Measurements from ENCODE around the gene C14orf119. TPM values are rescaled to one million over a fixed set of nuclear protein-coding genes. Genes with fewer than 3 reads are reported as not detected.
A peak's percentile ranks its signal among the peaks of the same experiment; 100 is the strongest.

C14orf119 gene
- total RNA-seq, 1 experiment from 2014 or later: 39.6 TPM

DNA sequence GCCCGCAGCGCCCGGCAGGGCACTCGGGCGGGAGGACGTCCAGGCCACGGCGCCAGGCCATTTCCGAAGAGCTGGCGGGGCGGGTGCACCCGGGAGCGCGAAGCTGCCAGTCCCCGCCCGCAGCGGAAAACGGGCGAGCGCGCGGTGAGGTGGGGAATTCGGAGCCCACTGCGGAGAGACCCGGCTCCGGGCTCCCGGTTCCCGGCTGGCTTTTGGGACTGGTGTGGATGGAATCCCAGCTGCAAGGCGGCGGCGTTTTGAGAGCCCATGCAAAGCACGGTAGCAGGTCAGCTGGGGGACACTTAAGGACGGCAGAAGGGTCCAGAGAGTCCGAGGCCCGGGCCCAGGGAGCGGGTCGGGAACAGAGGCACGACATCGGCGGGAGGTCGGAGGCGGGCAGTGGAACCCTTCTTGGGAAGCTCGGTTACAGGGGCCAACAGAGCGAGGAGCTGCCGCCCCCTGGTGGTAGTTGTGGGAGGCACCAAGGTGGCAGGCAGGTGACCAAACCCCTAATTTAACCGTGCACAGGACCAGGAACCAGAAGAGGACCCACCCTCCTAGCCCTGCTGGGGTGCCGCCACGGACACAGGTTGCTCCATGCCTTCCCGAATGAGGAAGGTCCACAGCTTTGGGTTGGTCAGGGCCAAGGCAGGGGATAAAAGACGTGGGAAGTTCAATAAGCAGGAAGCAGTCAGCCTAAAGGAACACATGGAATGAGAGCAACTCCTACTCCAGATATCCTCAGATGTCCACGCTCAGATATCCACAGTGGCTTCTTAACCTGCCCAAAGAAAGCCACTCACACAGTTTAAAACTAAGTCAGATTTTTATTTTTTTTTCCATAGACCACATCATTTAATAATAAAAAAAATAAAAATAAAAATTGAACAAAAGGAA is 37.3 kb upstream of the C14orf119 start:
- Histone ChIP-seq H3K36me3 (ENCODE audit: control insufficient read depth, insufficient read depth, low read length) (peaks cover 13% of the 10 kb centered on the region), H3K9me3 (ENCODE audit: control insufficient read depth, insufficient read depth, low read depth, low read length) (no peaks in the 10 kb centered on the region), H3K4me1 (ENCODE audit: control insufficient read depth, insufficient read depth, low read length) (peaks cover 15% of the 10 kb centered on the region), H3K27ac (ENCODE audit: low read length) (peak overlapping the region; percentile 59; the same call in 1 of the 2 replicates), H3K27me3 (ENCODE audit: control insufficient read depth, insufficient read depth, low read length) (no peaks in the 10 kb centered on the region), H3K4me3 (ENCODE audit: low read depth in 2 of 2, low read length in 2 of 2) (peak overlapping the region; percentile 51 to 55)
- DNase-seq (ENCODE audit: low read depth, low spot score) (peak; percentile 70), ATAC-seq (peak; percentile 83)
- BruUV-seq (replicated peaks): no TSS peak
- ChIA-PET CTCF (interaction anchor here (1.4 to 2.1 kb wide), 3 partner anchors 11 to 72 kb away, joined by 4 to 16 read pairs (median 8); no protein-coding TSS in a partner anchor), POLR2A (no interaction called here)
- peak; percentile 46; the same call in 1 of the 2 replicates for TF ChIP-seq POLR2AphosphoS5 (IDR thresholded peaks at IDR 0.05; ENCODE audit: low read depth, low read length)
- TF ChIP-seq, protein P1, sequence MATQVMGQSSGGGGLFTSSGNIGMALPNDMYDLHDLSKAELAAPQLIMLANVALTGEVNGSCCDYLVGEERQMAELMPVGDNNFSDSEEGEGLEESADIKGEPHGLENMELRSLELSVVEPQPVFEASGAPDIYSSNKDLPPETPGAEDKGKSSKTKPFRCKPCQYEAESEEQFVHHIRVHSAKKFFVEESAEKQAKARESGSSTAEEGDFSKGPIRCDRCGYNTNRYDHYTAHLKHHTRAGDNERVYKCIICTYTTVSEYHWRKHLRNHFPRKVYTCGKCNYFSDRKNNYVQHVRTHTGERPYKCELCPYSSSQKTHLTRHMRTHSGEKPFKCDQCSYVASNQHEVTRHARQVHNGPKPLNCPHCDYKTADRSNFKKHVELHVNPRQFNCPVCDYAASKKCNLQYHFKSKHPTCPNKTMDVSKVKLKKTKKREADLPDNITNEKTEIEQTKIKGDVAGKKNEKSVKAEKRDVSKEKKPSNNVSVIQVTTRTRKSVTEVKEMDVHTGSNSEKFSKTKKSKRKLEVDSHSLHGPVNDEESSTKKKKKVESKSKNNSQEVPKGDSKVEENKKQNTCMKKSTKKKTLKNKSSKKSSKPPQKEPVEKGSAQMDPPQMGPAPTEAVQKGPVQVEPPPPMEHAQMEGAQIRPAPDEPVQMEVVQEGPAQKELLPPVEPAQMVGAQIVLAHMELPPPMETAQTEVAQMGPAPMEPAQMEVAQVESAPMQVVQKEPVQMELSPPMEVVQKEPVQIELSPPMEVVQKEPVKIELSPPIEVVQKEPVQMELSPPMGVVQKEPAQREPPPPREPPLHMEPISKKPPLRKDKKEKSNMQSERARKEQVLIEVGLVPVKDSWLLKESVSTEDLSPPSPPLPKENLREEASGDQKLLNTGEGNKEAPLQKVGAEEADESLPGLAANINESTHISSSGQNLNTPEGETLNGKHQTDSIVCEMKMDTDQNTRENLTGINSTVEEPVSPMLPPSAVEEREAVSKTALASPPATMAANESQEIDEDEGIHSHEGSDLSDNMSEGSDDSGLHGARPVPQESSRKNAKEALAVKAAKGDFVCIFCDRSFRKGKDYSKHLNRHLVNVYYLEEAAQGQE (IDR thresholded peaks at IDR 0.05; ENCODE audit: insufficient read depth in 1 of 2, low read depth in 2 of 2, low read length in 1 of 2): no peak
- TF ChIP-seq SIN3A (IDR thresholded peaks at IDR 0.05; ENCODE audit: borderline replicate concordance, insufficient read depth, low read depth, low read length): 0 out of 2 replicates have a peak, but pooled peaks have one; percentile 40
- TF ChIP-seq, protein P2, sequence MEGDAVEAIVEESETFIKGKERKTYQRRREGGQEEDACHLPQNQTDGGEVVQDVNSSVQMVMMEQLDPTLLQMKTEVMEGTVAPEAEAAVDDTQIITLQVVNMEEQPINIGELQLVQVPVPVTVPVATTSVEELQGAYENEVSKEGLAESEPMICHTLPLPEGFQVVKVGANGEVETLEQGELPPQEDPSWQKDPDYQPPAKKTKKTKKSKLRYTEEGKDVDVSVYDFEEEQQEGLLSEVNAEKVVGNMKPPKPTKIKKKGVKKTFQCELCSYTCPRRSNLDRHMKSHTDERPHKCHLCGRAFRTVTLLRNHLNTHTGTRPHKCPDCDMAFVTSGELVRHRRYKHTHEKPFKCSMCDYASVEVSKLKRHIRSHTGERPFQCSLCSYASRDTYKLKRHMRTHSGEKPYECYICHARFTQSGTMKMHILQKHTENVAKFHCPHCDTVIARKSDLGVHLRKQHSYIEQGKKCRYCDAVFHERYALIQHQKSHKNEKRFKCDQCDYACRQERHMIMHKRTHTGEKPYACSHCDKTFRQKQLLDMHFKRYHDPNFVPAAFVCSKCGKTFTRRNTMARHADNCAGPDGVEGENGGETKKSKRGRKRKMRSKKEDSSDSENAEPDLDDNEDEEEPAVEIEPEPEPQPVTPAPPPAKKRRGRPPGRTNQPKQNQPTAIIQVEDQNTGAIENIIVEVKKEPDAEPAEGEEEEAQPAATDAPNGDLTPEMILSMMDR (IDR thresholded peaks at IDR 0.05): peak; percentile 93
- TF ChIP-seq TCF7L2 (IDR thresholded peaks at IDR 0.05; ENCODE audit: low read depth, low read length): no peak
- in situ Hi-C loops (cut with HindIII; ENCODE audit: low pct_unique_long_range_greater_than_20kb, low sequenced_read_pairs): no loop called here
- intact Hi-C loops (cut with micrococcal nuclease; ENCODE audit: unreplicated experiment): loop anchor here (1.0 to 5.0 kb wide), 2 partner anchors 72 to 126 kb away; no protein-coding TSS in a partner anchor

DNA sequence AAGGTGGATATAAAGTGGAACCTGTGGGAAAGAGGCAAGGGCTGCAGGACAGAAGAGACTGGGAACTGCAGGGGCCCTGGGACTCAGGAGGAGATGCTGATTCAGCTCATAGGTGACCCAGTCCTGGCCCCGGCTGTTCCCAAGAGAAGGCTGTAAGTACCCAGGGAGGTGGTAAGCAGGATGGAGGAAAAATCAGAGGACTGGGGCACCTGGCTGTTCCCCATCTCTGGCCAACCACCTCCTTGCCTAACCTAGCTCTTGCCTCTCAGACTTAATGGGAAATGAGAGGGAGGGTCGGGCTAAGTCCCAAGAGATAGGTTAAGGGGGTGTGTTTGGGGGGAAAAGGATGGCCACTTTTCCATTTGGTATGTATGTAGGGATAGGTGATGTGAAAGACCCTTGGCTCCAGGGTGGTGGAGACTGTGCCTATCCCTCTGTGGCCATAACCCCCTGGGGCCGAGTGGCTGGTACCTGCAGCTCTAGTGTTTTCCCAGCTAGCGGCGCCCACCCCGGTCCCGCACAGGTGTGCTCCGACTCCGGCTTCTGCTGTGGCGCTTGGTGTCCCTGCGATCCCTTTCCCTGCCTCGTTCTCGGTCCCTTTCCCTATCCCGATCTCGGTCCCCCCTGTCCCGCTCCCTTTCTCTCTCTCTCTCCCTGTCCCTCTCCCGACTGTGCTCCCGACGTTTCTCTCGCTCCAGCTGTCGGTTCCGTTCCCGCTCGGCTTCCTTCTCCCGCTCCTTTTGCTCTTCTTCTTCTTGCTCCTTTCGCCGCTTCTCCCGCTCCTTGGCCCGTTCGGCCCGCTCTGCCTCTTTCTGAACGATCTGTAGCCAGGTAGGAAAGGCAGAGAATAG is 36.4 kb upstream of the C14orf119 start:
- no peak for TF ChIP-seq POLR2AphosphoS5 (IDR thresholded peaks at IDR 0.05; ENCODE audit: low read depth, low read length)
- TF ChIP-seq TCF7L2 (IDR thresholded peaks at IDR 0.05; ENCODE audit: low read depth, low read length): no peak
- no peak for TF ChIP-seq SIN3A (IDR thresholded peaks at IDR 0.05; ENCODE audit: borderline replicate concordance, insufficient read depth, low read depth, low read length)
- TF ChIP-seq, protein P2 (IDR thresholded peaks at IDR 0.05): no peak
- TF ChIP-seq, protein P1 (IDR thresholded peaks at IDR 0.05; ENCODE audit: insufficient read depth in 1 of 2, low read depth in 2 of 2, low read length in 1 of 2): no peak
- DNase-seq (ENCODE audit: low read depth, low spot score) (no peak), ATAC-seq (no peak)
- in situ Hi-C loops (cut with HindIII; ENCODE audit: low pct_unique_long_range_greater_than_20kb, low sequenced_read_pairs): no loop called here
- BruUV-seq (replicated peaks): TSS peak; percentile 98
- H3K27me3 ChIP-seq (ENCODE audit: control insufficient read depth, insufficient read depth, low read length): no peaks in the 10 kb centered on the region
- H3K36me3 ChIP-seq (ENCODE audit: control insufficient read depth, insufficient read depth, low read length): peaks cover 20% of the 10 kb centered on the region
- no peaks in the 10 kb centered on the region for H3K9me3 ChIP-seq (ENCODE audit: control insufficient read depth, insufficient read depth, low read depth, low read length)
- intact Hi-C loops (cut with micrococcal nuclease; ENCODE audit: unreplicated experiment): loop anchor here (1.0 to 5.0 kb wide), 2 partner anchors 73 to 127 kb away; no protein-coding TSS in a partner anchor
- no peak overlapping the region; the same call in 1 of the 2 replicates for H3K27ac ChIP-seq (ENCODE audit: low read length)
- peaks cover 18% of the 10 kb centered on the region for H3K4me1 ChIP-seq (ENCODE audit: control insufficient read depth, insufficient read depth, low read length)
- POLR2A ChIA-PET: no interaction called here
- no peak overlapping the region for H3K4me3 ChIP-seq (ENCODE audit: low read depth in 2 of 2, low read length in 2 of 2)
- CTCF ChIA-PET: interaction anchor here (0.5 to 2.1 kb wide), 6 partner anchors 10 to 286 kb away, joined by 3 to 16 read pairs (median 4); no protein-coding TSS in a partner anchor

All from Panc1 (cell line).